ENCODE data around the gene C21orf58.

The C21orf58 gene

DNA sequence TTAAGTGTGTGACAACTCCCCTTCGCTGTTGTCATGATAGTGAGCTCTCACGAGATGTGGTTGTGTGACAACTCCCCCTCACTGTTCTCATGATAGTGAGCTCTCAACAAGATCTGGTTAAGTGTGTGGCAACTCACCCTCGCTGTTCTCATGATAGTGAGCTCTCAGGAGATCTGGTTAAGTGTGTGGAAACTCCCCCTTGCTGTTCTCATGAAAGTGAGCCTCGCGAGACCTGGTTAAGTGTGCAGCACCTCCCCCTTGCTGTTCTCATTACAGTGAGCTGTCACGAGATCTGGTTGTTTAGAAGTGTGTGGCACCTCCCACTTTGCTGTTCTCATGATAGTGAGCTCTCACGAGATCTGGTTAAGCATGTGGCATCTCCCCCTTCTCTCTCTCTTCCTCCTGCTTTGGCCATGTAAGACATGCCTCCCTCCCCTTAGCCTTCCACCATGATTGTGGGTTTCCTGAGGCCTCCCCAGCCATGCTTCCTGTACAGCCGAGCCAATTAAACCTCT is 70.0 kb downstream of the C21orf58 start:
- no peak overlapping the region for H3K4me3 Mint-ChIP-seq
- H3K4me1 Mint-ChIP-seq = peaks cover 41% of the 10 kb centered on the region
- no peaks in the 10 kb centered on the region for H3K27me3 Mint-ChIP-seq
- H3K27ac Mint-ChIP-seq = peak overlapping the region; percentile 83
- H3K36me3 Mint-ChIP-seq (ENCODE audit: low read depth) = peaks cover 78% of the 10 kb centered on the region
- H3K9me3 Mint-ChIP-seq = no peaks in the 10 kb centered on the region
- DNase-seq (peak; percentile 25), ATAC-seq (peak; percentile 71)

DNA sequence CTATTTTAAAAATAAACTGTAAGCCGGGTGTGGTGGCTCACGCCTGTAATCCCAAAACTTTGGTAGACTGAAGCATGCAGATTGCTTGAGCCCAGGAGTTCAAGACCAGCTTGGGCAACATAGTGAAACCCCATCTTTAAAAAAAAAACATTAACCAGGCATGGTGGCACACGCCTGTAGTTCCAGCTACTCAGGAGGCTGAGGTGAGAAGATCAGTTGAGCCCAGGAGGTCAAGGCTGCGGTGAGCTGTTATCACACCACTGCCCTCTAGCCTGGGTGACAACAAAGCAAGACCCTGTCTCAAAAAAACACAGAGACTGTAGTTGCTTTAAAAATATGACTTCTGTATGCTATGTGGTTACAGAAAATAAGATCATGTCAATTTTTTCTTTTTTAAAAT is 70.8 kb downstream of the C21orf58 start:
- Mint-ChIP-seq H3K27me3 (no peaks in the 10 kb centered on the region), H3K4me1 (peaks cover 41% of the 10 kb centered on the region), H3K27ac (no peak overlapping the region), H3K4me3 (no peak overlapping the region), H3K36me3 (ENCODE audit: low read depth) (peaks cover 74% of the 10 kb centered on the region), H3K9me3 (no peaks in the 10 kb centered on the region)
- DNase-seq = no peak
- ATAC-seq = no peak
